ENCODE measurements around the gene STYK1. TPM values are rescaled to one million over a fixed set of nuclear protein-coding genes. Genes with fewer than 3 reads are reported as not detected.
"Not testable (repeated sequence)": the region's sequence is repeated elsewhere in the genome, so short reads cannot be mapped to it uniquely, and the experiment has no call there.

The STYK1 gene
- total RNA-seq, 1 donor from 2014 or later = 1.4 TPM

DNA sequence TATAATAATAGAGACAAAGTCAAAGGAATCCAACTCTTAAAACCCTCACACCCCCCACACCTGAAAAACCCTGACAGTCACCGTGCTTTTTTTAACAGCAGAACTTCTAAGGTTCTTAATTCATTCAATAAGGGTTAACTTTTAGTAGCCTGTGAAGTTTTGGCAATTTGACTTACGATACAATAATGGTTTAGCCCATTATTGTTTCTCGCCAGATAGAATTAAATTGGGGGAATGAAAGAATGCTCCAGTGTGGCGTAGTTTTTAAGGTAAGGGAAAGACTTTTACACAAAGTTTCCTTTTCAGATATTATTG is 59.8 kb downstream of the STYK1 start:
- Mint-ChIP-seq H3K4me3 (peak overlapping the region; percentile 100), H3K36me3 (peaks cover 9% of the 10 kb centered on the region), H3K4me1 (peaks cover 26% of the 10 kb centered on the region), H3K27ac (peak overlapping the region; percentile 100), H3K9me3 (no peaks in the 10 kb centered on the region), H3K27me3 (ENCODE audit: low read depth) (peaks cover 3% of the 10 kb centered on the region)
- TF ChIP-seq, protein P1, sequence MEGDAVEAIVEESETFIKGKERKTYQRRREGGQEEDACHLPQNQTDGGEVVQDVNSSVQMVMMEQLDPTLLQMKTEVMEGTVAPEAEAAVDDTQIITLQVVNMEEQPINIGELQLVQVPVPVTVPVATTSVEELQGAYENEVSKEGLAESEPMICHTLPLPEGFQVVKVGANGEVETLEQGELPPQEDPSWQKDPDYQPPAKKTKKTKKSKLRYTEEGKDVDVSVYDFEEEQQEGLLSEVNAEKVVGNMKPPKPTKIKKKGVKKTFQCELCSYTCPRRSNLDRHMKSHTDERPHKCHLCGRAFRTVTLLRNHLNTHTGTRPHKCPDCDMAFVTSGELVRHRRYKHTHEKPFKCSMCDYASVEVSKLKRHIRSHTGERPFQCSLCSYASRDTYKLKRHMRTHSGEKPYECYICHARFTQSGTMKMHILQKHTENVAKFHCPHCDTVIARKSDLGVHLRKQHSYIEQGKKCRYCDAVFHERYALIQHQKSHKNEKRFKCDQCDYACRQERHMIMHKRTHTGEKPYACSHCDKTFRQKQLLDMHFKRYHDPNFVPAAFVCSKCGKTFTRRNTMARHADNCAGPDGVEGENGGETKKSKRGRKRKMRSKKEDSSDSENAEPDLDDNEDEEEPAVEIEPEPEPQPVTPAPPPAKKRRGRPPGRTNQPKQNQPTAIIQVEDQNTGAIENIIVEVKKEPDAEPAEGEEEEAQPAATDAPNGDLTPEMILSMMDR (IDR thresholded peaks at IDR 0.05; ENCODE audit: unreplicated experiment) = no peak
- DNase-seq (ENCODE audit: low spot score in 2 of 2, unreplicated experiment in 2 of 2) = no peak

DNA sequence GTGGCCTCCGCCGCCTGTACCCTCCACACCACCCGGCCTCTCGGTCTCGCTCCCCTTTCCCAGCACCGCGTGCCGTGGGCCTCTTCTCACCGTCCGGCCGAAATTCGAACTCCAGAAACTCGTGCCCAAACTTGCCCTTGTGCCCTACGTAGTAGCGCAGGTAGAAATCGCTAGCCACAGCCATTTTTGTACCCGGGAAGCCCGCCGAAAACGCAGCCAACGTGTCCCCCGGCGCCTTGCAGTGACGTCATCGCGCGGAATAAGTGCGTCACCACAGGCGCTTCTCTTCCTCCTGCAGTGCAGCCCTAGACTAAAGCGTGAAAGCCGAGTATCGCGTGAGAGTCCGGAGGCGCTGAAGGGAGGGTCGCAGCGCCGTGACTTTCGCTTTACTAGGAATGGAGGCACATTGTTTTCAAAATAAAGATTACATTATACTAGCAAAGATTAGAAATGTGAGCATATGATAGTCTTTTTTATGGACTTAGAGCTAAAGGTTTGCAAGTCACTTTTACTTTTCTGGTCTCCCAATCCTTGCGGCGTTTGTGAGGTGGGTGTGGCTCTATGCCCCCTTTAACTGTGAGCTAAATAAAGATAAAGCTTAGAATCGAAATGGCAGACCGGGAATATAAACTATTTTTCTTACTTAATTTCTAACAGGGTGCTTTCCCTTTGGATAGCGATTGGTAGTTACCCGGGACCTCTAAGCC is 60.4 kb downstream of the STYK1 start, which contains the start of gene MAGOHB:
Gene MAGOHB, minus strand, starts transcription at position 261 of the 707 bp plus-strand sequence. Its CDS starts 77 bp downstream, at position 184.
- peak; percentile 95 to 100 for DNase-seq (ENCODE audit: low spot score in 2 of 2, unreplicated experiment in 2 of 2)
- Mint-ChIP-seq H3K36me3 (peaks cover 9% of the 10 kb centered on the region), H3K4me3 (peak within 1 kb of the TSS; percentile 100), H3K9me3 (no peaks in the 10 kb centered on the region), H3K27ac (peak within 1 kb of the TSS; percentile 100), H3K4me1 (peaks cover 26% of the 10 kb centered on the region), H3K27me3 (ENCODE audit: low read depth) (peaks cover 3% of the 10 kb centered on the region)
- TF ChIP-seq, protein P1 (IDR thresholded peaks at IDR 0.05; ENCODE audit: unreplicated experiment) = no peak

DNA sequence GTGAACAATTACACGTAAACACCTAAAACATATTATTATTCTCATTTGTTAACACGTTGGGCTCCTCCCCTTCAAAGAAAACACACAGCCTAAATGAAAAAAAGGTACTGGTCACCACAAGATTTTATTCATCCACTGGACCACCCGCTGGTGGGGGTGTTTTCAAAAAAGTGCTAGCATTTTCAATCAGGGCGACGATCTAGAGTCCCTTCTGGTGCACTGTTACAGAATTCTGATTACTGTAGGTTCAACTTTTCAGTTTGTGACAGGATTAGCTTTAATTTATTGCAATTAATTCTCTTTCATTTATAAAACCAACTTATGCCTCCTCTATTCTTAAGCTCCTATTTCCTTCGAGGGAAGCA is 60.9 kb downstream of the STYK1 start:
- Mint-ChIP-seq H3K36me3 (peaks cover 9% of the 10 kb centered on the region), H3K27me3 (ENCODE audit: low read depth) (peaks cover 3% of the 10 kb centered on the region), H3K4me3 (peak overlapping the region; percentile 100), H3K9me3 (no peaks in the 10 kb centered on the region), H3K27ac (peak overlapping the region; percentile 100), H3K4me1 (peaks cover 26% of the 10 kb centered on the region)
- DNase-seq (ENCODE audit: low spot score in 2 of 2, unreplicated experiment in 2 of 2) = no peak
- TF ChIP-seq, protein P1 (IDR thresholded peaks at IDR 0.05; ENCODE audit: unreplicated experiment) = no peak

DNA sequence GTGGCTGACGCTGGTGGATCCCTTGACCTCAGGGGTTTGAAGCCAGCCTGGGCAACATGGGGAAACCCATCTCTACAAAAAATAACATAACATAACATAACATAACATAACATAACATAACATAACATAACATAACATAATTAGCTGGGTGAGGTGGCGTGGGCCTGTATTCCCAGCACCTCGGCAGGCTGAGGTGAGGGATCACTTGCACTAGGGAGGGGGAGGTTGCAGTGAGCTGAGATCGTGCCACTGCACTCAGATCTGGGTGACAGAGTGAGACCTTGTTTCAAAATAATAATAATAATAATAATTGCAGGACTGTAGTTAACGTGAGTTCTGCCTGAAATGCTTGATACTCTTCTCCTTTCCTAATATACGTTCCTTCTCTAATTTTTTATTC is 61.7 kb downstream of the STYK1 start:
- TF ChIP-seq, protein P1 (IDR thresholded peaks at IDR 0.05; ENCODE audit: unreplicated experiment) = no peak
- peak overlapping the region; percentile 100 for H3K4me3 Mint-ChIP-seq
- peak overlapping the region; percentile 100 for H3K27ac Mint-ChIP-seq
- peaks cover 26% of the 10 kb centered on the region for H3K4me1 Mint-ChIP-seq
- no peaks in the 10 kb centered on the region for H3K9me3 Mint-ChIP-seq
- H3K36me3 Mint-ChIP-seq = peaks cover 9% of the 10 kb centered on the region
- peaks cover 3% of the 10 kb centered on the region for H3K27me3 Mint-ChIP-seq (ENCODE audit: low read depth)
- DNase-seq (ENCODE audit: low spot score in 2 of 2, unreplicated experiment in 2 of 2) = no peak

DNA sequence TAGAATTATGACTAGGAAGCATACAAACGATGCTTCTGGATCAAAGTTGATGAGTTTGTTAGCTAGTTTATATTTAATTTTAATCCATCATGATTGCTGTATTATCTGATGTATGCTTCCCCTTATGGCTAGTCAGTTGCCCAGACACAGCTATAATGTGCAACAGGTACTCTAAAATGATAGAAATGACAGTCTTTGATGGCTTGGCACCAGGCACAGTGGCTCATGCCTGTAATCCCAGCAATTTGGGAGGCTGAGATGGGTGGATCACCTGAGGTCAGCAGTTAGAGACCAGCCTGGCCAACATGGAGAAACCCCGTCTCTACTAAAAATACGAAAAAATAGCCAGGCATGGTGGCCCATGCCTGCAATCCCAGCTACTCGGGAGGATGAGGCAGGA is 62.6 kb downstream of the STYK1 start:
- not testable (repeated sequence) for H3K36me3 Mint-ChIP-seq

DNA sequence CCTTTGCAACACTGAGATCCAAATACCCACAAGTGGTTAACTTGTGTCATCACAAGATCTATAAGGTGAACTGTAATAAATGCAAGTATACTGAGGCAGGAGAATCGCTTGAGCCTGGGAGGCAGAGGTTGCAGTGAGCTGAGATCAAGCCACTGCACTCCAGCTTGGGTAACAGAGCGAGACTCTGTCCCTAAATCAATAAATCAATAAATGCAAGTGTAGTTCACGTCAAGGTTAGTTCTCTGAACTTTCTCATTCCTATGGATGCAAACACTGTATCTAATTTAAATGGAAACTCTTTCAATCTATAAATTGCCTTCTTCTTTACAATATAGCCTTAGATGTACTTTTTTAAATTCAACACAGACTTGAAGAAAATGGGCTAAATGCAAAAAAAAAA is 63.7 kb downstream of the STYK1 start:
- no peak overlapping the region for H3K27ac Mint-ChIP-seq
- no peak for DNase-seq (ENCODE audit: low spot score in 2 of 2, unreplicated experiment in 2 of 2)
- H3K27me3 Mint-ChIP-seq (ENCODE audit: low read depth) = peaks cover 3% of the 10 kb centered on the region
- H3K36me3 Mint-ChIP-seq = peaks cover 9% of the 10 kb centered on the region
- H3K4me3 Mint-ChIP-seq = no peak overlapping the region
- TF ChIP-seq, protein P1 (IDR thresholded peaks at IDR 0.05; ENCODE audit: unreplicated experiment) = no peak
- H3K9me3 Mint-ChIP-seq = no peaks in the 10 kb centered on the region
- H3K4me1 Mint-ChIP-seq = peaks cover 26% of the 10 kb centered on the region

More for the DNA sequence above, 62.6 kb downstream of the STYK1 start:
- Mint-ChIP-seq H3K4me1 (peaks cover 26% of the 10 kb centered on the region), H3K4me3 (peak overlapping the region; percentile 100)
- H3K9me3 Mint-ChIP-seq; H3K27me3 Mint-ChIP-seq (ENCODE audit: low read depth); DNase-seq (ENCODE audit: low spot score in 2 of 2, unreplicated experiment in 2 of 2); H3K27ac Mint-ChIP-seq: not testable (repeated sequence)
